Subcutaneous abdominal adipose tissue (tissue), 5 donors: ENCODE results near the gene DDIAS.
"Not testable (repeated sequence)": the region's sequence is repeated elsewhere in the genome, so short reads cannot be mapped to it uniquely, and the experiment has no call there.

Experiments used
- H3K27ac ChIP-seq: one replicate; pipeline ENCODE4 v1.7.0; 2013; ENCODE audit warnings: low read depth, mild to moderate bottlenecking, inconsistent platforms, low read length, moderate library complexity
- H3K27me3 ChIP-seq, 5 donors: one replicate each; pipeline ENCODE4 v1.7.0; 2013; ENCODE audit warnings: low read length in 5 of 5, inconsistent platforms in 1 of 5; ENCODE audit not compliant: control insufficient read depth in 5 of 5, insufficient read depth in 4 of 5
- H3K36me3 ChIP-seq, 5 donors: one replicate each; pipeline ENCODE4 v1.7.0; 2013; ENCODE audit warnings: low read length in 5 of 5; ENCODE audit not compliant: control insufficient read depth in 5 of 5, insufficient read depth in 5 of 5
- H3K4me1 ChIP-seq, 5 donors: one replicate each; pipeline ENCODE4 v1.7.0; 2013; ENCODE audit warnings: low read length in 5 of 5, mild to moderate bottlenecking in 3 of 5, moderate library complexity in 1 of 5; ENCODE audit not compliant: control insufficient read depth in 5 of 5, insufficient read depth in 5 of 5
- H3K4me3 ChIP-seq, 5 donors: one replicate each; pipeline ENCODE4 v1.7.0; 2013; ENCODE audit warnings: low read length in 5 of 5, low read depth in 1 of 5
- H3K9ac ChIP-seq, 5 donors: one replicate each; pipeline ENCODE4 v1.7.0; 2013; ENCODE audit warnings: low read length in 5 of 5, mild to moderate bottlenecking in 4 of 5, moderate library complexity in 3 of 5
- H3K9me3 ChIP-seq, 5 donors: one replicate each; pipeline ENCODE4 v1.7.0; 2013; ENCODE audit warnings: low read length in 5 of 5; ENCODE audit not compliant: control insufficient read depth in 5 of 5
- donor health status: healthy.
- donor health status: healthy.
- donor health status: healthy.
- donor health status: healthy.
- donor health status: healthy.

DDIAS gene

GRCh38 chr11:82959987-82960778, 58.6 kb downstream of the DDIAS start:
- H3K27ac ChIP-seq, result no peak overlapping the region
- H3K36me3 ChIP-seq, result no peaks in the 10 kb centered on the region
- H3K9ac ChIP-seq, result no peak overlapping the region
- H3K9me3 ChIP-seq, result no peaks in the 10 kb centered on the region
- no peaks in the 10 kb centered on the region for H3K27me3 ChIP-seq
- H3K4me1 ChIP-seq, result no peaks in the 10 kb centered on the region
- no peak overlapping the region for H3K4me3 ChIP-seq

- no peaks in the 10 kb centered on the region for H3K27me3 ChIP-seq
- H3K4me3 ChIP-seq, result no peak overlapping the region
- H3K27ac ChIP-seq, result no peak overlapping the region
- no peaks in the 10 kb centered on the region for H3K36me3 ChIP-seq
- no peaks in the 10 kb centered on the region for H3K9me3 ChIP-seq
- H3K9ac ChIP-seq, result no peak overlapping the region
- H3K4me1 ChIP-seq, result no peaks in the 10 kb centered on the region
Measured at GRCh38 chr11:82960779-82961143, 59.2 kb downstream of the DDIAS start.

- H3K36me3 ChIP-seq, H3K27ac ChIP-seq, H3K4me1 ChIP-seq, H3K9ac ChIP-seq, H3K27me3 ChIP-seq, H3K4me3 ChIP-seq, H3K9me3 ChIP-seq: not testable (repeated sequence)
Measured at GRCh38 chr11:82962021-82962420, 60.5 kb downstream of the DDIAS start.

- H3K9me3 ChIP-seq, result no peaks in the 10 kb centered on the region
Measured at GRCh38 chr11:82967381-82967780, 65.8 kb downstream of the DDIAS start.

GRCh38 chr11:82969811-82970210, 68.3 kb downstream of the DDIAS start:
- H3K9ac ChIP-seq, result no peak overlapping the region
- H3K4me3 ChIP-seq, result no peak overlapping the region
- H3K36me3 ChIP-seq, result no peaks in the 10 kb centered on the region
- no peaks in the 10 kb centered on the region for H3K4me1 ChIP-seq
- no peak overlapping the region for H3K27ac ChIP-seq
- no peaks in the 10 kb centered on the region for H3K27me3 ChIP-seq
- no peaks in the 10 kb centered on the region for H3K9me3 ChIP-seq

More at GRCh38 chr11:82967381-82967780, 65.8 kb downstream of the DDIAS start:
- H3K9ac ChIP-seq, result no peak overlapping the region
- no peaks in the 10 kb centered on the region for H3K36me3 ChIP-seq
- no peak overlapping the region for H3K27ac ChIP-seq
- no peak overlapping the region for H3K4me3 ChIP-seq
- H3K27me3 ChIP-seq, result no peaks in the 10 kb centered on the region
- no peaks in the 10 kb centered on the region for H3K4me1 ChIP-seq

GRCh38 chr11:82970507-82971083, 69.1 kb downstream of the DDIAS start:
- not testable (repeated sequence) for H3K27ac ChIP-seq, H3K9ac ChIP-seq, H3K27me3 ChIP-seq, H3K4me3 ChIP-seq, H3K9me3 ChIP-seq, H3K36me3 ChIP-seq, H3K4me1 ChIP-seq

- not testable (repeated sequence) for H3K27ac ChIP-seq, H3K27me3 ChIP-seq, H3K4me1 ChIP-seq, H3K4me3 ChIP-seq, H3K9me3 ChIP-seq, H3K9ac ChIP-seq, H3K36me3 ChIP-seq
Measured at GRCh38 chr11:82971519-82971946, 70.0 kb downstream of the DDIAS start.

GRCh38 chr11:82972103-82972502, 70.6 kb downstream of the DDIAS start:
- no peaks in the 10 kb centered on the region for H3K36me3 ChIP-seq
- H3K4me1 ChIP-seq, result no peaks in the 10 kb centered on the region
- H3K9me3 ChIP-seq, result no peaks in the 10 kb centered on the region
- no peak overlapping the region for H3K27ac ChIP-seq
- H3K9ac ChIP-seq, result no peak overlapping the region
- no peaks in the 10 kb centered on the region for H3K27me3 ChIP-seq
- H3K4me3 ChIP-seq, result no peak overlapping the region

GRCh38 chr11:82974135-82974534, 72.6 kb downstream of the DDIAS start:
- Histone ChIP-seq H3K27me3 (no peaks in the 10 kb centered on the region), H3K9me3 (no peaks in the 10 kb centered on the region), H3K9ac (no peak overlapping the region), H3K27ac (no peak overlapping the region), H3K4me1 (no peaks in the 10 kb centered on the region), H3K36me3 (peaks cover 0 to 3% (median 0%) of the 10 kb centered on the region in 5 donors), H3K4me3 (no peak overlapping the region)

- Histone ChIP-seq H3K4me1 (peaks cover 0 to 3% (median 0%) of the 10 kb centered on the region in 5 donors), H3K9ac (no peak overlapping the region), H3K36me3 (peaks cover 0 to 3% (median 0%) of the 10 kb centered on the region in 5 donors), H3K27me3 (no peaks in the 10 kb centered on the region), H3K27ac (no peak overlapping the region), H3K9me3 (no peaks in the 10 kb centered on the region), H3K4me3 (no peak overlapping the region)
Measured at GRCh38 chr11:82974851-82975250, 73.3 kb downstream of the DDIAS start.
